Esophagus muscularis mucosa (tissue), 4 donors: ENCODE results near the gene UGT1A3. TPM values are rescaled to one million over a fixed set of nuclear protein-coding genes. Genes with fewer than 3 reads are reported as not detected.

Experiments used
- DNase-seq: peaks from one replicate; pipeline ENCODE4 v3.0.0-alpha.2; 2017; ENCODE audit errors: extremely low spot score
- H3K27ac ChIP-seq, 4 donors: fragments of 200-600 bp; sonication (generic); replicated peaks in 1 of 4; 1 replicate in 3 of 4; 2 replicates in 1 of 4; pipeline ENCODE4 v1.5.1; 2016 to 2019; ENCODE audit warnings: mild to moderate bottlenecking in 1 of 4
- H3K27me3 ChIP-seq, 4 donors: fragments of 200-600 bp; sonication (generic); one replicate each; pipeline versions ENCODE4 v1.5.1 to v1.6.0; 2016 to 2019
- H3K36me3 ChIP-seq, 4 donors: fragments of 200-600 bp; sonication (generic); one replicate each; pipeline ENCODE4 v1.5.1; 2016 to 2019
- H3K4me1 ChIP-seq, 4 donors: fragments of 200-600 bp; sonication (generic); one replicate each; pipeline ENCODE4 v1.5.1; 2016 to 2019
- H3K4me3 ChIP-seq, 4 donors: fragments of 200-600 bp; sonication (generic); 1 replicate in 2 of 4; 2 replicates in 2 of 4; pipeline ENCODE4 v1.5.1; 2016 to 2019; ENCODE audit warnings: mild to moderate bottlenecking in 4 of 4, moderate library complexity in 1 of 4
- H3K9me3 ChIP-seq, 4 donors: fragments of 200-600 bp; sonication (generic); 1 replicate in 3 of 4; 2 replicates in 1 of 4; pipeline ENCODE4 v1.5.1; 2016 to 2019
- EP300 ChIP-seq: sonication (generic); formaldehyde crosslinking; IDR thresholded peaks from one replicate; pipeline ENCODE4 v1.6.1; 2017; ENCODE audit warnings: antibody characterized with exemption
- POLR2A ChIP-seq: fragments of 450-650 bp; IDR thresholded peaks from one replicate; pipeline ENCODE4 v1.6.1; 2017; ENCODE audit warnings: antibody characterized with exemption, moderate library complexity, mild to moderate bottlenecking, low read depth
- POLR2AphosphoS5 ChIP-seq, 2 donors: sonication (generic); formaldehyde crosslinking; IDR thresholded peaks; one replicate each; pipeline ENCODE4 v1.6.1; 2017; ENCODE audit warnings: antibody characterized with exemption in 2 of 2
- WGBS: methylation state at CpG from one replicate; pipeline ENCODE4 v1.1.5; 2018; 5-methylcytosine and 5-hydroxymethylcytosine counted together
- intact Hi-C: fragments of 100-400 bp; cut with DNase I; formaldehyde crosslinking; loops from one replicate; pipeline ENCODE4 v1.15.1; 2023
- total RNA-seq, 4 donors: library from RNA; depleted of rRNA; stranded (reverse); fragments of >200 nt; gene quantifications; one replicate each; pipeline versions ENCODE4 v1.1.0 to v1.2.1, GENCODE V29; 2016
- TF ChIP-seq, protein P1 (sequence below), 3 experiments: fragments of 200-600 bp in 2 of 3; fragments of 450-650 bp in 1 of 3; sonication (generic) in 2 of 3; IDR thresholded peaks; one replicate each; pipeline ENCODE4 v1.5.1; 2017 to 2019; ENCODE audit warnings: antibody characterized with exemption in 3 of 3, mild to moderate bottlenecking in 2 of 3, moderate library complexity in 1 of 3

The UGT1A3 gene
- total RNA-seq, result not detected

DNA sequence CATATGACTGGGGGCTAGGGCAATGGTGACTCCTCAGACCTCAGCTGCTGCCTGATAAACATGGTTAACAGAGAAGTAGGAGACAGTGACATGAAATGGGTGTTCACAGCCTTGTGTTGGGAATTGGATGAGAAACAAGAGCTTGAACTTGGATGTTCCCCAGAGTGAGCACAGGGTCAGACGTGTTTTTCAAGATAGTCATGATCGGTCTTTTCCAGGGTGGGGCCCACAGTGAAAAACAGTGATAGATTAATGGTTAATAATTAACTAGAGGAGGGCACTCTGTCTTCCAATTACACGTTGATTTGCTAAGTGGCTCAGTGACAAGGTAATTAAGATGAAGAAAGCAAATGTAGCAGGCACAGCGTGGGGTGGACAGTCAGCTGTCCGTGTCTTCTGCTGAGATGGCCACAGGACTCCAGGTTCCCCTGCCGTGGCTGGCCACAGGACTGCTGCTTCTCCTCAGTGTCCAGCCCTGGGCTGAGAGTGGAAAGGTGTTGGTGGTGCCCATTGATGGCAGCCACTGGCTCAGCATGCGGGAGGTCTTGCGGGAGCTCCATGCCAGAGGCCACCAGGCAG lies at the start of gene UGT1A3:
Gene UGT1A3 (plus strand): TSS at position 320 of the 579 bp plus-strand sequence. CDS start 85 bp downstream, at position 405.
- no peaks in the 10 kb centered on the region for H3K9me3 ChIP-seq
- intact Hi-C loops, result no loop called here
- H3K36me3 ChIP-seq, result no peaks in the 10 kb centered on the region
- 87% methylated on average over 8 of the region's 8 CpGs for WGBS
- H3K4me1 ChIP-seq, result no peaks in the 10 kb centered on the region
- H3K4me3 ChIP-seq, result no peak within 1 kb of the TSS
- no peak within 1 kb of the TSS for H3K27ac ChIP-seq
- H3K27me3 ChIP-seq, result peaks cover 0 to 10% (median 0%) of the 10 kb centered on the region in 4 donors
- no peak for DNase-seq
- TF ChIP-seq POLR2A (no peak), EP300 (no peak), POLR2AphosphoS5 (IDR thresholded peaks at IDR 0.05) (no peak)
- TF ChIP-seq, protein P1, sequence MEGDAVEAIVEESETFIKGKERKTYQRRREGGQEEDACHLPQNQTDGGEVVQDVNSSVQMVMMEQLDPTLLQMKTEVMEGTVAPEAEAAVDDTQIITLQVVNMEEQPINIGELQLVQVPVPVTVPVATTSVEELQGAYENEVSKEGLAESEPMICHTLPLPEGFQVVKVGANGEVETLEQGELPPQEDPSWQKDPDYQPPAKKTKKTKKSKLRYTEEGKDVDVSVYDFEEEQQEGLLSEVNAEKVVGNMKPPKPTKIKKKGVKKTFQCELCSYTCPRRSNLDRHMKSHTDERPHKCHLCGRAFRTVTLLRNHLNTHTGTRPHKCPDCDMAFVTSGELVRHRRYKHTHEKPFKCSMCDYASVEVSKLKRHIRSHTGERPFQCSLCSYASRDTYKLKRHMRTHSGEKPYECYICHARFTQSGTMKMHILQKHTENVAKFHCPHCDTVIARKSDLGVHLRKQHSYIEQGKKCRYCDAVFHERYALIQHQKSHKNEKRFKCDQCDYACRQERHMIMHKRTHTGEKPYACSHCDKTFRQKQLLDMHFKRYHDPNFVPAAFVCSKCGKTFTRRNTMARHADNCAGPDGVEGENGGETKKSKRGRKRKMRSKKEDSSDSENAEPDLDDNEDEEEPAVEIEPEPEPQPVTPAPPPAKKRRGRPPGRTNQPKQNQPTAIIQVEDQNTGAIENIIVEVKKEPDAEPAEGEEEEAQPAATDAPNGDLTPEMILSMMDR (IDR thresholded peaks at IDR 0.05), result no peak

- Histone ChIP-seq H3K27ac (no peak overlapping the region), H3K4me1 (no peaks in the 10 kb centered on the region), H3K4me3 (no peak overlapping the region), H3K27me3 (no peaks in the 10 kb centered on the region), H3K9me3 (no peaks in the 10 kb centered on the region), H3K36me3 (no peaks in the 10 kb centered on the region)
- no peak for DNase-seq
- 68% methylated on average over 4 of the region's 4 CpGs for WGBS
- intact Hi-C loops, result no loop called here
- TF ChIP-seq, protein P1 (IDR thresholded peaks at IDR 0.05), result no peak
- no peak for TF ChIP-seq EP300
- no peak for TF ChIP-seq POLR2AphosphoS5 (IDR thresholded peaks at IDR 0.05)
- no peak for TF ChIP-seq POLR2A
Observed at GRCh38 chr2:233679196-233679595, 49.6 kb upstream of the UGT1A3 start.

- Histone ChIP-seq H3K9me3 (no peaks in the 10 kb centered on the region), H3K4me1 (no peaks in the 10 kb centered on the region), H3K27me3 (no peaks in the 10 kb centered on the region), H3K4me3 (no peak overlapping the region), H3K36me3 (no peaks in the 10 kb centered on the region), H3K27ac (no peak overlapping the region)
- intact Hi-C loops, result no loop called here
- WGBS, result 88% methylated on average over 4 of the region's 4 CpGs
- TF ChIP-seq, protein P1 (IDR thresholded peaks at IDR 0.05), result no peak
- no peak for TF ChIP-seq POLR2AphosphoS5 (IDR thresholded peaks at IDR 0.05)
- no peak for TF ChIP-seq POLR2A
- DNase-seq, result no peak
Observed at GRCh38 chr2:233680361-233681045, 48.3 kb upstream of the UGT1A3 start.

DNA sequence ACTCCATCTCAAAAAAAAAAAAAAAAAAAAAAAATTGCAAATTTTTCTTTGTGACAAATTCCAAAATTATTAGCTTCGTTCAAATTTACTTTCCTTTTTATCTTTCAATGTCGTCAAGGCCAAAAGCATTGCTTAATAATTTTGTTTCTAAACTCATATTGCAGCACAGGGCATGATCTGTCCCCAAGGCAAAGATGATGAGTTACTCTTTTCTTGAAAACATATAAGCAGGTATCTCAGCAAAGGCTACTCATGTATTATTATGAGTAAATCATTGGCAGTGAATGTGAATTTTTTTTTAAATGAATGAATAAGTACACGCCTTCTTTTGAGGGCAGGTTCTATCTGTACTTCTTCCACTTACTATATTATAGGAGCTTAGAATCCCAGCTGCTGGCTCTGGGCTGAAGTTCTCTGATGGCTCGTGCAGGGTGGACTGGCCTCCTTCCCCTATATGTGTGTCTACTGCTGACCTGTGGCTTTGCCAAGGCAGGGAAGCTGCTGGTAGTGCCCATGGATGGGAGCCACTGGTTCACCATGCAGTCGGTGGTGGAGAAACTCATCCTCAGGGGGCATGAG lies 47.2 kb upstream of the UGT1A3 start, which contains the start of gene UGT1A7:
Gene UGT1A7 (plus strand): TSS at position 381 of the 579 bp plus-strand sequence. CDS start 37 bp downstream, at position 418.
- no peak for TF ChIP-seq POLR2A
- TF ChIP-seq EP300, result no peak
- TF ChIP-seq POLR2AphosphoS5 (IDR thresholded peaks at IDR 0.05), result no peak
- TF ChIP-seq, protein P1 (IDR thresholded peaks at IDR 0.05), result no peak
- WGBS, result 79% methylated on average over 5 of the region's 5 CpGs
- intact Hi-C loops, result no loop called here
- H3K27me3 ChIP-seq, result no peaks in the 10 kb centered on the region
- H3K4me1 ChIP-seq, result no peaks in the 10 kb centered on the region
- no peak within 1 kb of the TSS for H3K4me3 ChIP-seq
- no peaks in the 10 kb centered on the region for H3K9me3 ChIP-seq
- no peak for DNase-seq
- H3K36me3 ChIP-seq, result no peaks in the 10 kb centered on the region
- no peak within 1 kb of the TSS for H3K27ac ChIP-seq
